HL-60 (cell line): ENCODE measurements around the gene SLC25A25.

Source experiments
- CTCF ChIP-seq: IDR thresholded peaks from one replicate; pipeline ENCODE4 v1.5.1; 2011; ENCODE audit warnings: low read length, control low read depth, inconsistent platforms; ENCODE audit not compliant: insufficient read depth
- GABPA ChIP-seq: IDR thresholded peaks from 2 replicates; pipeline ENCODE4 v1.6.1; 2012; ENCODE audit warnings: low read depth
- POLR2AphosphoS5 ChIP-seq: IDR thresholded peaks from 2 replicates; pipeline ENCODE4 v1.6.1; 2012; ENCODE audit warnings: low read depth
- REST ChIP-seq: IDR thresholded peaks from 2 replicates; pipeline ENCODE4 v1.6.1; 2012; ENCODE audit warnings: low read depth; ENCODE audit not compliant: insufficient replicate concordance

- no peak for TF ChIP-seq POLR2AphosphoS5
- TF ChIP-seq CTCF, result no peak
- TF ChIP-seq REST, result no peak
- no peak for TF ChIP-seq GABPA
These were observed 23.5 kb downstream of the SLC25A25 start for GRCh38 chr9:128091571-128091970.
